ENCODE data around the gene SH3GL1. TPM values are rescaled to one million over a fixed set of nuclear protein-coding genes. Genes with fewer than 3 reads are reported as not detected.
A peak's percentile ranks its signal among the peaks of the same experiment; 100 is the strongest.

Gene SH3GL1
- polyA plus RNA-seq, 2 of the 4 experiments (the other 2 are of a cell fraction), result 20.1 to 34.7 TPM

DNA sequence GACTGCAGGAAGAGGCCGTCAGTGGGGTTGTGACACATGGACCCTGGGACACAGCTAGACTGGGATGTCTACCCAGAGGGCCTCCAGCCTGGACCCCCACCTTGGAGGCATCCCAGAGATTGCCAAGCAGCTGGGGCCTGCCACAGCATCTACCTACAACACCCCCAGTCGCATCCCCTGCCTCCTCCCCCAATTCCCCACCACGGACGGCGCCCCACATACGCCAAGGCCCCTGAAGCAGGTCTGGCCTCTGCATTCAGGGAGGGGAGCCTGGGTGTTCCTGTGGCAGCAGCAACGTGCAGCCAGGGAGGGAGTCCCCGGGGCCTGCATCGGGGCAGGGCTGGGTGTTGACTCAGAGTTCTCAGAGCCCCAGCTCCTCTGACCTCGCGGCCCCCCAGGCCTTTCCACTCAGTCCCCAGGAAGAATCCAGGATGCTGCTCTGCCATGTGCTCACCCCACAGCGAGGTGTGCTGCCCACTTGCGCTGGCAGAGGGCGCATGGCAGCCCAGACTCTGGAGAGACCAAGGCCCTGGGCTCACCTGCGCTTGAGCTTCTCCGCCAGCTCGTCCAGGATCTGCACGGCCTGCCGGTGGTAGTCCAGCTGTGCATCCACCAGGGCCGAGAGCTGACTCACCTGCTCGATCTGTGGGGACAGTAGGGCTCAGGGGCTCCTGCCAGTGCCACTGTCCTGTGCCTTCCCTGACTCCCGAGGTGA is 37.4 kb downstream of the SH3GL1 start:
- peaks cover 14% of the 10 kb centered on the region for H3K4me1 ChIP-seq
- no peaks in the 10 kb centered on the region for H3K9me3 ChIP-seq
- no peak overlapping the region for H3K4me3 ChIP-seq
- ChIA-PET CTCF (interaction anchor here (0.9 to 6.2 kb wide), 11 partner anchors 9 to 96 kb away, joined by 3 to 51 read pairs (median 7); partner anchors contain the start of genes MPND and SH3GL1), POLR2A (no interaction called here)
- FAIRE-seq, result no peak
- peak in 1 of 2 experiments; percentile 47 for DNase-seq (ENCODE audit: low read depth in 1 of 2, low spot score in 1 of 2)
- peak; percentile 48 to 68; a peak in 5 of 6 replicates for ATAC-seq
- TF ChIP-seq, protein P1, sequence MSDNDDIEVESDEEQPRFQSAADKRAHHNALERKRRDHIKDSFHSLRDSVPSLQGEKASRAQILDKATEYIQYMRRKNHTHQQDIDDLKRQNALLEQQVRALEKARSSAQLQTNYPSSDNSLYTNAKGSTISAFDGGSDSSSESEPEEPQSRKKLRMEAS (IDR thresholded peaks at IDR 0.05), result peak; percentile 78
- TF ChIP-seq HOXA7 (CRISPR knock-in tag; IDR thresholded peaks at IDR 0.05) (no peak), MAFK (IDR thresholded peaks at IDR 0.05; ENCODE audit: partially characterized antibody) (no peak), NR3C1 (IDR thresholded peaks at IDR 0.05) (no peak), FOSL2 (IDR thresholded peaks at IDR 0.05) (no peak), FOSL2 (CRISPR knock-in tag; IDR thresholded peaks at IDR 0.05) (no peak), RFX5 (IDR thresholded peaks at IDR 0.05) (no peak), HOXB5 (CRISPR knock-in tag; IDR thresholded peaks at IDR 0.05) (no peak), HOXB13 (CRISPR knock-in tag; IDR thresholded peaks at IDR 0.05; ENCODE audit: low read depth) (no peak), HEYL (CRISPR knock-in tag; IDR thresholded peaks at IDR 0.05) (no peak), RAD21 (conservative IDR thresholded peaks at IDR 0.05 in 1 of 2, IDR thresholded peaks at IDR 0.05 in 1 of 2) (peak; percentile 17 to 19; a peak in 1 of 5 replicates), TP53 (CRISPR knock-in tag; IDR thresholded peaks at IDR 0.05) (no peak), CBX8 (IDR thresholded peaks at IDR 0.05) (no peak), ZNF302 (CRISPR knock-in tag; IDR thresholded peaks at IDR 0.05) (no peak), NFE2L2 (conservative IDR thresholded peaks at IDR 0.05; ENCODE audit: low read length) (no peak), CHD4 (IDR thresholded peaks at IDR 0.05; ENCODE audit: borderline replicate concordance) (no peak), HDAC2 (IDR thresholded peaks at IDR 0.05) (no peak), FOXS1 (CRISPR knock-in tag; IDR thresholded peaks at IDR 0.05) (no peak), EHMT2 (IDR thresholded peaks at IDR 0.05; ENCODE audit: low read depth) (no peak), ZC3H11A (IDR thresholded peaks at IDR 0.05) (no peak), MYC (IDR thresholded peaks at IDR 0.05; ENCODE audit: borderline replicate concordance, low read length) (peak; percentile 66; the same call in 1 of the 2 replicates), RCOR1 (IDR thresholded peaks at IDR 0.05; ENCODE audit: low read depth, low read length) (no peak), ESRRA (IDR thresholded peaks at IDR 0.05; ENCODE audit: borderline replicate concordance, low read length) (no peak), BHLHE40 (IDR thresholded peaks at IDR 0.05; ENCODE audit: low read depth, low read length) (no peak), SMC3 (IDR thresholded peaks at IDR 0.05) (0 out of 3 replicates have a peak, but pooled peaks have one; percentile 20), POLR2AphosphoS2 (conservative IDR thresholded peaks at IDR 0.05; ENCODE audit: low read length) (no peak)
- TF ChIP-seq, protein P2, sequence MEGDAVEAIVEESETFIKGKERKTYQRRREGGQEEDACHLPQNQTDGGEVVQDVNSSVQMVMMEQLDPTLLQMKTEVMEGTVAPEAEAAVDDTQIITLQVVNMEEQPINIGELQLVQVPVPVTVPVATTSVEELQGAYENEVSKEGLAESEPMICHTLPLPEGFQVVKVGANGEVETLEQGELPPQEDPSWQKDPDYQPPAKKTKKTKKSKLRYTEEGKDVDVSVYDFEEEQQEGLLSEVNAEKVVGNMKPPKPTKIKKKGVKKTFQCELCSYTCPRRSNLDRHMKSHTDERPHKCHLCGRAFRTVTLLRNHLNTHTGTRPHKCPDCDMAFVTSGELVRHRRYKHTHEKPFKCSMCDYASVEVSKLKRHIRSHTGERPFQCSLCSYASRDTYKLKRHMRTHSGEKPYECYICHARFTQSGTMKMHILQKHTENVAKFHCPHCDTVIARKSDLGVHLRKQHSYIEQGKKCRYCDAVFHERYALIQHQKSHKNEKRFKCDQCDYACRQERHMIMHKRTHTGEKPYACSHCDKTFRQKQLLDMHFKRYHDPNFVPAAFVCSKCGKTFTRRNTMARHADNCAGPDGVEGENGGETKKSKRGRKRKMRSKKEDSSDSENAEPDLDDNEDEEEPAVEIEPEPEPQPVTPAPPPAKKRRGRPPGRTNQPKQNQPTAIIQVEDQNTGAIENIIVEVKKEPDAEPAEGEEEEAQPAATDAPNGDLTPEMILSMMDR (IDR thresholded peaks at IDR 0.05), result peak; percentile 32; the same call in 2 of the 3 replicates
- TF ChIP-seq, protein P3, sequence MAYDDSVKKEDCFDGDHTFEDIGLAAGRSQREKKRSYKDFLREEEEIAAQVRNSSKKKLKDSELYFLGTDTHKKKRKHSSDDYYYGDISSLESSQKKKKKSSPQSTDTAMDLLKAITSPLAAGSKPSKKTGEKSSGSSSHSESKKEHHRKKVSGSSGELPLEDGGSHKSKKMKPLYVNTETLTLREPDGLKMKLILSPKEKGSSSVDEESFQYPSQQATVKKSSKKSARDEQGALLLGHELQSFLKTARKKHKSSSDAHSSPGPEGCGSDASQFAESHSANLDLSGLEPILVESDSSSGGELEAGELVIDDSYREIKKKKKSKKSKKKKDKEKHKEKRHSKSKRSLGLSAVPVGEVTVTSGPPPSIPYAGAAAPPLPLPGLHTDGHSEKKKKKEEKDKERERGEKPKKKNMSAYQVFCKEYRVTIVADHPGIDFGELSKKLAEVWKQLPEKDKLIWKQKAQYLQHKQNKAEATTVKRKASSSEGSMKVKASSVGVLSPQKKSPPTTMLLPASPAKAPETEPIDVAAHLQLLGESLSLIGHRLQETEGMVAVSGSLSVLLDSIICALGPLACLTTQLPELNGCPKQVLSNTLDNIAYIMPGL (CRISPR knock-in tag; IDR thresholded peaks at IDR 0.05; ENCODE audit: borderline replicate concordance), result no peak
- TF ChIP-seq, protein P4, sequence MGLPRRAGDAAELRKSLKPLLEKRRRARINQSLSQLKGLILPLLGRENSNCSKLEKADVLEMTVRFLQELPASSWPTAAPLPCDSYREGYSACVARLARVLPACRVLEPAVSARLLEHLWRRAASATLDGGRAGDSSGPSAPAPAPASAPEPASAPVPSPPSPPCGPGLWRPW (IDR thresholded peaks at IDR 0.05), result no peak
- TF ChIP-seq, protein P5, sequence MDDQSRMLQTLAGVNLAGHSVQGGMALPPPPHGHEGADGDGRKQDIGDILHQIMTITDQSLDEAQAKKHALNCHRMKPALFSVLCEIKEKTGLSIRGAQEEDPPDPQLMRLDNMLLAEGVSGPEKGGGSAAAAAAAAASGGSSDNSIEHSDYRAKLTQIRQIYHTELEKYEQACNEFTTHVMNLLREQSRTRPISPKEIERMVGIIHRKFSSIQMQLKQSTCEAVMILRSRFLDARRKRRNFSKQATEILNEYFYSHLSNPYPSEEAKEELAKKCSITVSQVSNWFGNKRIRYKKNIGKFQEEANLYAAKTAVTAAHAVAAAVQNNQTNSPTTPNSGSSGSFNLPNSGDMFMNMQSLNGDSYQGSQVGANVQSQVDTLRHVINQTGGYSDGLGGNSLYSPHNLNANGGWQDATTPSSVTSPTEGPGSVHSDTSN (IDR thresholded peaks at IDR 0.05), result no peak
- no peak overlapping the region for H3K4me2 ChIP-seq
- H3K27ac ChIP-seq, result peak overlapping the region in 1 of 2 experiments; percentile 59; a peak in 2 of 6 replicates
- 67% methylated on average over 1 of the region's 22 CpGs for WGBS (ENCODE audit: missing lambda C conversion rate)
